SK-N-SH (cell line): ENCODE data around the gene MCC. TPM values are rescaled to one million over a fixed set of nuclear protein-coding genes. Genes with fewer than 3 reads are reported as not detected.

Experiments
- CTCF ChIA-PET: fragments of 300-600, 350-600 bp; formaldehyde crosslinking; extraction: SDS; loops from one replicate; lab custom pipeline; 2021; lab: Yijun Ruan, JAX
- POLR2A ChIA-PET: fragments of 350-600 bp; sonication (Branson Sonifier 250); formaldehyde crosslinking; extraction: SDS; loops from one replicate; lab custom pipeline; 2020; ENCODE audit warnings: antibody characterized with exemption, inconsistent platforms; lab: Yijun Ruan, JAX
- DNase-seq: peaks from one replicate; pipeline ENCODE4 v3.0.0; 2012
- H2AFZ ChIP-seq: fragments of 200-600 bp; sonication (generic); 2 replicates; pipeline ENCODE4 v1.8.1; 2016; ENCODE audit warnings: antibody characterized with exemption, mild to moderate bottlenecking, low read depth
- H3F3A ChIP-seq: fragments of 200-600 bp; sonication (generic); replicated peaks from 2 replicates; pipeline ENCODE3; 2016; ENCODE audit warnings: antibody characterized with exemption, mild to moderate bottlenecking; ENCODE audit not compliant: insufficient read depth
- H3K27ac ChIP-seq, 2 experiments: fragments of 200-500 bp in 1 of 2; fragments of 200-600 bp in 1 of 2; sonication (Bioruptor generic) in 1 of 2; sonication (generic), shearing (Covaris generic) in 1 of 2; 2 replicates each; pipeline versions ENCODE4 v1.5.1 to v1.6.1; 2014 to 2016; ENCODE audit warnings: low read depth in 2 of 2, inconsistent platforms in 1 of 2, low read length in 1 of 2, mild to moderate bottlenecking in 1 of 2, mixed read lengths in 1 of 2
- H3K27me3 ChIP-seq: fragments of 200-600 bp; sonication (generic), shearing (Covaris generic); 2 replicates; pipeline ENCODE4 v1.6.1; 2016; ENCODE audit warnings: mixed run types; ENCODE audit not compliant: insufficient read depth
- H3K36me3 ChIP-seq, 2 experiments: fragments of 200-500 bp in 1 of 2; fragments of 200-600 bp in 1 of 2; sonication (Bioruptor generic) in 1 of 2; sonication (generic) in 1 of 2; replicated peaks in 1 of 2; 2 replicates each; pipeline versions ENCODE3 to v1.5.1; 2014 to 2016; ENCODE audit warnings: low read length in 1 of 2, mild to moderate bottlenecking in 1 of 2; ENCODE audit not compliant: insufficient read depth in 2 of 2, control insufficient read depth in 1 of 2
- H3K4me1 ChIP-seq, 2 experiments: fragments of 200-500 bp in 1 of 2; fragments of 200-600 bp in 1 of 2; sonication (Bioruptor generic) in 1 of 2; sonication (generic), shearing (Covaris generic) in 1 of 2; 2 replicates each; pipeline versions ENCODE4 v1.5.1 to v1.6.1; 2014 to 2016; ENCODE audit warnings: low read depth in 1 of 2, low read length in 1 of 2, mixed run types in 1 of 2; ENCODE audit not compliant: insufficient read depth in 2 of 2, control insufficient read depth in 1 of 2
- H3K4me2 ChIP-seq: fragments of 200-600 bp; sonication (generic), shearing (Covaris generic); 2 replicates; pipeline ENCODE4 v1.6.1; 2017; ENCODE audit warnings: mixed run types
- H3K4me3 ChIP-seq, 2 experiments: fragments of 200-500 bp in 1 of 2; fragments of 200-600 bp in 1 of 2; sonication (Bioruptor generic) in 1 of 2; sonication (generic), shearing (Covaris generic) in 1 of 2; 2 replicates each; pipeline versions ENCODE4 v1.5.1 to v1.8.1; 2014 to 2016; ENCODE audit warnings: low read depth in 2 of 2, inconsistent platforms in 1 of 2, low read length in 1 of 2, mild to moderate bottlenecking in 1 of 2, mixed read lengths in 1 of 2, moderate library complexity in 1 of 2
- H3K79me2 ChIP-seq: fragments of 200-600 bp; sonication (generic); 2 replicates; pipeline ENCODE4 v1.8.1; 2017; ENCODE audit warnings: mild to moderate bottlenecking; ENCODE audit not compliant: insufficient read depth
- H3K9ac ChIP-seq: fragments of 200-600 bp; sonication (generic); 2 replicates; pipeline ENCODE4 v1.6.1; 2017; ENCODE audit warnings: mixed run types
- H3K9me2 ChIP-seq: fragments of 200-600 bp; sonication (generic); 2 replicates; pipeline ENCODE4 v1.6.1; 2017; ENCODE audit warnings: mixed run types
- H3K9me3 ChIP-seq: fragments of 200-600 bp; sonication (generic); 2 replicates; pipeline ENCODE4 v1.6.1; 2017; ENCODE audit warnings: mixed run types, mild to moderate bottlenecking, moderate library complexity
- H4K20me1 ChIP-seq: fragments of 200-600 bp; sonication (generic); 2 replicates; pipeline ENCODE4 v1.6.1; 2017; ENCODE audit warnings: mild to moderate bottlenecking, mixed run types; ENCODE audit not compliant: insufficient read depth
- CHD2 ChIP-seq: fragments of 150-350 bp; IDR thresholded peaks from 2 replicates; pipeline ENCODE4 v1.6.1; 2018; ENCODE audit warnings: low read length; ENCODE audit not compliant: partially characterized antibody
- ELF1 ChIP-seq: IDR thresholded peaks from 2 replicates; pipeline ENCODE4 v1.4.0; 2012
- EP300 ChIP-seq, 2 experiments: IDR thresholded peaks; 2 replicates each; pipeline versions ENCODE4 v1.4.0 to v1.6.1; 2012; ENCODE audit warnings: borderline replicate concordance in 1 of 2, low read depth in 1 of 2, low read length in 1 of 2
- EZH2phosphoT487 ChIP-seq: fragments of 200-600 bp; sonication (generic); IDR thresholded peaks from 2 replicates; pipeline ENCODE4 v1.6.1; 2017; ENCODE audit warnings: low read depth, mixed run types, mild to moderate bottlenecking, antibody characterized with exemption, moderate library complexity, borderline replicate concordance
- FOXJ3 ChIP-seq: sonication (generic); formaldehyde crosslinking; IDR thresholded peaks from 2 replicates; pipeline ENCODE4 v1.5.1; 2020; ENCODE audit warnings: mild to moderate bottlenecking, missing genetic modification reagents
- GABPA ChIP-seq: IDR thresholded peaks from 2 replicates; pipeline ENCODE4 v1.4.0; 2012; ENCODE audit warnings: low read depth, mild to moderate bottlenecking
- IRF3 ChIP-seq: fragments of 150-350 bp; IDR thresholded peaks from 2 replicates; pipeline ENCODE4 v1.6.1; 2016; ENCODE audit warnings: mild to moderate bottlenecking, low read depth, low read length
- JUND ChIP-seq: IDR thresholded peaks from 2 replicates; pipeline ENCODE4 v1.4.0; 2012
- MAX ChIP-seq: IDR thresholded peaks from 2 replicates; pipeline ENCODE4 v1.4.0; 2012; ENCODE audit warnings: low read depth
- NFIC ChIP-seq: IDR thresholded peaks from 2 replicates; pipeline ENCODE4 v1.4.0; 2012; ENCODE audit warnings: borderline replicate concordance
- NRF1 ChIP-seq: IDR thresholded peaks from 2 replicates; pipeline ENCODE4 v1.6.1; 2012; ENCODE audit warnings: low read depth, mild to moderate bottlenecking, low read length
- POLR2AphosphoS5 ChIP-seq: IDR thresholded peaks from 2 replicates; pipeline ENCODE4 v1.6.1; 2012; ENCODE audit warnings: low read depth, low read length
- RAD21 ChIP-seq: IDR thresholded peaks from 2 replicates; pipeline ENCODE4 v1.6.1; 2012; ENCODE audit warnings: mild to moderate bottlenecking, low read length
- RCOR1 ChIP-seq: fragments of 150-350 bp; IDR thresholded peaks from 2 replicates; pipeline ENCODE4 v1.6.1; 2017; ENCODE audit warnings: antibody characterized with exemption, low read length
- RFX5 ChIP-seq: IDR thresholded peaks from 2 replicates; pipeline ENCODE4 v1.6.1; 2012; ENCODE audit warnings: mild to moderate bottlenecking, improper control_type of control experiment, low read length
- RXRA ChIP-seq: IDR thresholded peaks from 2 replicates; pipeline ENCODE4 v1.4.0; 2012; ENCODE audit warnings: low read depth, mild to moderate bottlenecking, borderline replicate concordance
- SMC3 ChIP-seq: IDR thresholded peaks from 2 replicates; pipeline ENCODE4 v1.6.1; 2012; ENCODE audit warnings: low read depth, low read length, improper control_type of control experiment
- TAF1 ChIP-seq: IDR thresholded peaks from 2 replicates; pipeline ENCODE4 v1.6.1; 2012; ENCODE audit warnings: low read depth, mild to moderate bottlenecking, low read length, moderate library complexity, borderline replicate concordance
- TEAD4 ChIP-seq: IDR thresholded peaks from 2 replicates; pipeline ENCODE4 v1.4.0; 2012; ENCODE audit warnings: mild to moderate bottlenecking, borderline replicate concordance; ENCODE audit not compliant: insufficient read depth
- USF1 ChIP-seq: IDR thresholded peaks from 2 replicates; pipeline ENCODE4 v1.4.0; 2012; ENCODE audit warnings: low read depth, borderline replicate concordance
- YY1 ChIP-seq: IDR thresholded peaks from 2 replicates; pipeline ENCODE4 v1.4.0; 2012; ENCODE audit warnings: low read depth, mild to moderate bottlenecking
- ZBTB33 ChIP-seq: IDR thresholded peaks from 2 replicates; pipeline ENCODE4 v1.4.0; 2012; ENCODE audit warnings: low read depth, borderline replicate concordance
- WGBS: methylation state at CpG from one replicate; pipeline ENCODE4 v1.1.6; 2017; ENCODE audit warnings: low lambda C conversion rate; 5-methylcytosine and 5-hydroxymethylcytosine counted together
- polyA plus RNA-seq, 3 experiments: library from polyadenylated mRNA; depleted of rRNA; stranded (reverse); fragments of >200 nt; gene quantifications; 2 replicates each; pipeline ENCODE4 v1.2.3, GENCODE V29; 2012

Gene MCC
- polyA plus RNA-seq, 1 of the 3 experiments (the other 2 are of a cell fraction) = 3.6 TPM

- CTCF ChIA-PET = interaction anchor here (0.8 to 1.9 kb wide), 8 partner anchors 8 to 213 kb away, joined by 3 to 6 read pairs (median 4); no protein-coding TSS in a partner anchor
- no peaks in the 10 kb centered on the region; the same call in 1 of the 2 replicates for H3K27me3 ChIP-seq
- H3K9me2 ChIP-seq = no peaks in the 10 kb centered on the region
- H3K79me2 ChIP-seq = no peaks in the 10 kb centered on the region
- H3F3A ChIP-seq = no peaks in the 10 kb centered on the region
- H3K4me1 ChIP-seq = peaks cover 0 to 64% of the 10 kb centered on the region in 2 experiments; a peak in 2 of 4 replicates
- H3K27ac ChIP-seq = peak overlapping the region in 1 of 2 experiments; percentile 97; a peak in 2 of 4 replicates
- H3K9ac ChIP-seq = no peak overlapping the region
- no peak for TF ChIP-seq JUND
- H4K20me1 ChIP-seq = no peaks in the 10 kb centered on the region
- no peaks in the 10 kb centered on the region for H3K9me3 ChIP-seq
- POLR2A ChIA-PET = interaction anchor here (0.8 to 1.9 kb wide), 5 partner anchors 10 to 175 kb away, joined by 3 to 11 read pairs (median 4); no protein-coding TSS in a partner anchor
- H2AFZ ChIP-seq = no peak overlapping the region
- no peak overlapping the region for H3K4me2 ChIP-seq
- H3K36me3 ChIP-seq = no peaks in the 10 kb centered on the region
- H3K4me3 ChIP-seq = no peak overlapping the region; a peak in 1 of 4 replicates
- peak; percentile 51 for DNase-seq
- 30% methylated on average over 7 of the region's 7 CpGs for WGBS
These were observed 369.5 kb downstream of the MCC start for GRCh38 chr5:113118765-113119164.

- ChIA-PET CTCF (interaction anchor here (0.8 to 1.9 kb wide), 7 partner anchors 9 to 213 kb away, joined by 3 to 6 read pairs (median 4); no protein-coding TSS in a partner anchor), POLR2A (interaction anchor here (0.8 to 1.9 kb wide), 5 partner anchors 11 to 176 kb away, joined by 3 to 11 read pairs (median 4); no protein-coding TSS in a partner anchor)
- DNase-seq = peak; percentile 60
- Histone ChIP-seq H3K9me2 (no peaks in the 10 kb centered on the region), H3K79me2 (no peaks in the 10 kb centered on the region), H3K9ac (no peak overlapping the region), H3F3A (no peaks in the 10 kb centered on the region), H3K9me3 (no peaks in the 10 kb centered on the region), H4K20me1 (no peaks in the 10 kb centered on the region), H3K27me3 (no peaks in the 10 kb centered on the region; the same call in 1 of the 2 replicates), H3K36me3 (no peaks in the 10 kb centered on the region), H3K27ac (peak overlapping the region in 1 of 2 experiments; percentile 97; a peak in 2 of 4 replicates), H3K4me2 (no peak overlapping the region), H3K4me1 (peaks cover 0 to 60% of the 10 kb centered on the region in 2 experiments; a peak in 2 of 4 replicates), H3K4me3 (no peak overlapping the region), H2AFZ (no peak overlapping the region)
- WGBS = 23% methylated on average over 3 of the region's 3 CpGs
- TF ChIP-seq USF1 (no peak), GABPA (no peak), MAX (no peak), ZBTB33 (no peak), YY1 (no peak), JUND (no peak), EP300 (IDR thresholded peaks at IDR 0.05; ENCODE audit: borderline replicate concordance in 1 of 2, low read depth in 1 of 2, low read length in 1 of 2) (peak; percentile 9 to 82; a peak in 2 of 4 replicates), SMC3 (no peak), POLR2AphosphoS5 (no peak), TEAD4 (no peak), RAD21 (peak; percentile 16; the same call in 1 of the 2 replicates), NRF1 (no peak), RXRA (no peak), EZH2phosphoT487 (no peak), IRF3 (no peak), TAF1 (no peak), NFIC (no peak), ELF1 (no peak), CHD2 (no peak), RFX5 (no peak), RCOR1 (peak; percentile 39; the same call in 1 of the 2 replicates), FOXJ3 (CRISPR knock-in tag) (peak; percentile 73)
These were observed 370.0 kb downstream of the MCC start for GRCh38 chr5:113118298-113118697.
